GM06990 (cell line): ENCODE results near the gene PITX3.

Experiments
- DNase-seq: peaks from one replicate; pipeline ENCODE4 v3.0.0-alpha.2; 2011; ENCODE audit not compliant: insufficient read length; ENCODE audit errors: extremely low read depth
- H3K27me3 ChIP-seq: replicated peaks from 2 replicates; pipeline ENCODE4 v1.6.0; 2011; ENCODE audit warnings: low read length; ENCODE audit not compliant: control insufficient read depth, insufficient read depth
- H3K36me3 ChIP-seq: 2 replicates; pipeline ENCODE4 v1.5.1; 2011; ENCODE audit warnings: low read length; ENCODE audit not compliant: control insufficient read depth, insufficient read depth
- H3K4me3 ChIP-seq: replicated peaks from 2 replicates; pipeline ENCODE4 v1.5.1; 2011; ENCODE audit warnings: low read depth, mild to moderate bottlenecking, control low read depth, low read length
- TF ChIP-seq, protein P1 (sequence below): IDR thresholded peaks from 2 replicates; pipeline ENCODE4 v1.5.1; 2011; ENCODE audit warnings: low read length, control low read depth, mild to moderate bottlenecking, inconsistent platforms; ENCODE audit not compliant: insufficient read depth, poor library complexity, severe bottlenecking

Gene PITX3

GRCh38 chr10:102211615-102212299 is 29.6 kb downstream of the PITX3 start:
- Histone ChIP-seq H3K4me3 (no peak overlapping the region), H3K36me3 (no peaks in the 10 kb centered on the region), H3K27me3 (no peaks in the 10 kb centered on the region)
- TF ChIP-seq, protein P1, sequence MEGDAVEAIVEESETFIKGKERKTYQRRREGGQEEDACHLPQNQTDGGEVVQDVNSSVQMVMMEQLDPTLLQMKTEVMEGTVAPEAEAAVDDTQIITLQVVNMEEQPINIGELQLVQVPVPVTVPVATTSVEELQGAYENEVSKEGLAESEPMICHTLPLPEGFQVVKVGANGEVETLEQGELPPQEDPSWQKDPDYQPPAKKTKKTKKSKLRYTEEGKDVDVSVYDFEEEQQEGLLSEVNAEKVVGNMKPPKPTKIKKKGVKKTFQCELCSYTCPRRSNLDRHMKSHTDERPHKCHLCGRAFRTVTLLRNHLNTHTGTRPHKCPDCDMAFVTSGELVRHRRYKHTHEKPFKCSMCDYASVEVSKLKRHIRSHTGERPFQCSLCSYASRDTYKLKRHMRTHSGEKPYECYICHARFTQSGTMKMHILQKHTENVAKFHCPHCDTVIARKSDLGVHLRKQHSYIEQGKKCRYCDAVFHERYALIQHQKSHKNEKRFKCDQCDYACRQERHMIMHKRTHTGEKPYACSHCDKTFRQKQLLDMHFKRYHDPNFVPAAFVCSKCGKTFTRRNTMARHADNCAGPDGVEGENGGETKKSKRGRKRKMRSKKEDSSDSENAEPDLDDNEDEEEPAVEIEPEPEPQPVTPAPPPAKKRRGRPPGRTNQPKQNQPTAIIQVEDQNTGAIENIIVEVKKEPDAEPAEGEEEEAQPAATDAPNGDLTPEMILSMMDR = no peak
- DNase-seq = no peak

DNA sequence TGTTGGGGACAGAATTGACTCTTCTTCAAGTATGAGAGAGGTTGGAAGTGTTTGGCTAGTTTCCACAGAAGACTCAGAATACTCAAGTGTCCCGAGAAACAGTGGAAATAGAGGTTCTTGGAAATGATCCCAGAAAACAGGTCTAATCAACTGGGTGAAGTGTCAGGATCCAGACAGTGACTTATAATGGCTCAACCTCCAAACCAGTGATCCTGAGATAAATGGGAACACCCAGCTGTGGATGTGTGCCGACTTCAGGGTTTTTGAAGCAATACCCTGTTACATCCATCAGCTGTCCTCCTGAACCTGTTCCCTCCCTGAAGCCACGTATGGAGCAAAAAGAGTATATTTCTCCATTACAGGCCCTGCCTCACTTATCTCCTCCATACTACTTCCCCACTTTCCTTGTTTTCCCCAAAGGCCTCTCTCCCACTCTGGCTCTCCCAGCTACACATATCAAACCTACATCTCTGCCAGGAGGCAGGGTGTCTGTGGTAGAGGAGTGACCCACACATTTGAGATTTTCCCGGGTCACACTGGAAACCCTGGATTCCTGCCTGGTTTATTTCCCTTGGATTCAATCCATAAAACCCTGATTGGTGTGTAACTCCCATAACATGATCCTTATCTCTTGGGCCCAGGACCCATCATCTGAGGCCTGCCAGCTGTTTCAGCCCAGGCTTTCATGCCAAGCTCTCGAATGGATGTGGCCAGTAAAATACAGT is 32.8 kb downstream of the PITX3 start:
- DNase-seq = no peak
- TF ChIP-seq, protein P1 = no peak
- Histone ChIP-seq H3K4me3 (no peak overlapping the region), H3K27me3 (no peaks in the 10 kb centered on the region), H3K36me3 (no peaks in the 10 kb centered on the region)

DNA sequence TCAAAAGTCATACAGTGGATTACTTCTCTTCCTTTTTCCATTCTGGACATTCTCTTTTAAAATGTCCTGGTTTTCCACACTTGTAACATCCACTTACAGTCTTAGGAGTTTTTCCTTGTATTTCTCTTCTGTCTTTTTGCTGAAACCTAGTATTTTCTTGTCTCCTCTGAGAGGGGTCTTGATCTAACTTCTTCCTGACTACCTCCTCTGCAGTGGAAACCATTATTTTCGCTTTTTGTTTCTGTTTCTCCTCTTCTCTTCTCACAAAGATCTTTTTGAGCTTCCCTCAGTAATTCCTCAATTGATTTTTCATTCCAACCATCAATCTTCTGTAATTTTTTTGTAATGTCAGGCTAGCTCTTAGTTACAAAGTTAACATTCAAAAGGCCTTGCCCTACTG is 38.9 kb downstream of the PITX3 start:
- no peak for DNase-seq
- H3K36me3 ChIP-seq = no peaks in the 10 kb centered on the region
- TF ChIP-seq, protein P1 = no peak

GRCh38 chr10:102200751-102201640 is 40.3 kb downstream of the PITX3 start:
- Histone ChIP-seq H3K36me3 (no peaks in the 10 kb centered on the region), H3K27me3 (no peaks in the 10 kb centered on the region), H3K4me3 (no peak overlapping the region)
- TF ChIP-seq, protein P1 = no peak
- DNase-seq = no peak

More for the DNA sequence above, 38.9 kb downstream of the PITX3 start:
- Histone ChIP-seq H3K4me3 (no peak overlapping the region), H3K27me3 (no peaks in the 10 kb centered on the region)

GRCh38 chr10:102198027-102198426 is 43.3 kb downstream of the PITX3 start:
- no peak for DNase-seq
- TF ChIP-seq, protein P1 = no peak
- H3K4me3 ChIP-seq = no peak overlapping the region
- no peaks in the 10 kb centered on the region for H3K27me3 ChIP-seq
- no peaks in the 10 kb centered on the region for H3K36me3 ChIP-seq
